Activated naive CD8-positive, alpha-beta T cell treated with anti-CD3 and anti-CD28 coated beads, Interleukin-2, amount 10 ng/mL, durations not matched to agents 7 days and 5 days (primary cell): ENCODE results near the gene CACNG6. TPM values are rescaled to one million over a fixed set of nuclear protein-coding genes. Genes with fewer than 3 reads are reported as not detected.
A peak's percentile ranks its signal among the peaks of the same experiment; 100 is the strongest.
"Not testable (repeated sequence)": the region's sequence is repeated elsewhere in the genome, so short reads cannot be mapped to it uniquely, and the experiment has no call there.

ENCODE experiments used
- ATAC-seq: fragments of 150-1000 bp; cut with Tn5 transposase; one replicate; pipeline ENCODE4 v1.10.0; 2021; ENCODE audit warnings: low read depth, moderate library complexity
- POLR2A ChIA-PET: fragments of 350-600 bp; sonication (Branson Sonifier 250); formaldehyde crosslinking; loops from one replicate; lab custom pipeline; 2021; ENCODE audit warnings: antibody characterized with exemption; lab: Charles Lee
- DNase-seq: peaks from one replicate; pipeline ENCODE4 v3.0.0; 2021
- H3K27ac Mint-ChIP-seq: one replicate; pipeline ENCODE4 v1.8.0; 2022; ENCODE audit warnings: mild to moderate bottlenecking, mixed read lengths
- H3K27me3 Mint-ChIP-seq: one replicate; pipeline ENCODE4 v1.8.0; 2022; ENCODE audit warnings: mild to moderate bottlenecking, moderate library complexity, mixed read lengths
- H3K36me3 Mint-ChIP-seq: one replicate; pipeline ENCODE4 v1.8.0; 2021; ENCODE audit warnings: mild to moderate bottlenecking, mixed read lengths
- H3K4me1 Mint-ChIP-seq: one replicate; pipeline ENCODE4 v1.8.0; 2021; ENCODE audit warnings: mixed read lengths
- H3K4me3 Mint-ChIP-seq: one replicate; pipeline ENCODE4 v1.8.0; 2022; ENCODE audit warnings: mild to moderate bottlenecking, moderate library complexity, mixed read lengths
- H3K9me3 Mint-ChIP-seq: one replicate; pipeline ENCODE4 v1.8.0; 2021; ENCODE audit warnings: mixed read lengths
- total RNA-seq, 2 experiments: library from RNA; stranded (reverse); gene quantifications; one replicate each; pipeline ENCODE4 v1.2.3, GENCODE V29; 2021

CACNG6 gene
- total RNA-seq, 2 experiments from 2014 or later, result not detected

DNA sequence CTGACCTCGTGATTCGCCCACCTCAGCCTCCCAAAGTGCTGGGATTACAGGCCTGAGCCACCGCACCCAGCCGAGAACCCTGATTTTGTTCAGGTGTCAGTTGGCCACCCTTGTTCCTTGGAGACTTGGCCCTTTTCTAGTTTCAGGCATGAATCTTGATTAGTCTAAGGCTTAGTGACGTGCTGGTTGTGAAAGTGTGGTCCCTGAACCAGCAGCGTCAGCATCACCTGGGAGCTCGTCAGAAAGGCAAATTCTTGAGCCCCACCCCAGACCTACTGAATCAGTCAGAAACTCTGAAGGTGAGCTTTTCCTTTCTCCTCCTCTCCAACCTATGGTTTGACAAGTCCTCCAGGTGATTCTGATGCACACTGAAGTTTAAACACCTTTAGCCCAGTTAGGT, 35.2 kb downstream of the CACNG6 start:
- H3K27ac Mint-ChIP-seq, result no peak overlapping the region
- no peaks in the 10 kb centered on the region for H3K36me3 Mint-ChIP-seq
- POLR2A ChIA-PET, result interaction anchor here (0.7 kb wide), 1 partner anchor 85 kb away, joined by 4 read pairs; no protein-coding TSS in a partner anchor
- no peaks in the 10 kb centered on the region for H3K9me3 Mint-ChIP-seq
- H3K4me1 Mint-ChIP-seq, result peaks cover 10% of the 10 kb centered on the region
- no peak overlapping the region for H3K4me3 Mint-ChIP-seq
- DNase-seq, result no peak
- ATAC-seq, result no peak
- peaks cover 10% of the 10 kb centered on the region for H3K27me3 Mint-ChIP-seq

DNA sequence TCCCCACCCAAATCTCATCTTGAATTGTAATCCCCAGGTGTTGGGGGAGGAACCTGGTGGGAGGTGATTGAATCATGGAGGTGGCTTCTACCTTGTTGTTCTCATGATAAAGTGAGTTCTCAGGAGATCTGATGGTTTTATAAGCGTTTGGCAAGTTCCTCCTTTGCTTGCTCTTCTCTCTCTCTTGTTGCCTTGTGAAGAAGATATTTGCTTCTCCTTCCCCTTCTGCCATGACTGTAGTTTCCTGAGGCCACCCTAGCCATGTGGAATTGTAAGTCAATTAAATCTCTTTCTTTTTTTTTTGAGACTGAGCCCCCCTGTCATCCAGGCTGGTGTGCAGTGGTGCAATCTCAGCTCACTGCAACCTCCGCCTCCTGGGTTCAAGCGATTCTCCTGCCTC, 37.9 kb downstream of the CACNG6 start:
- Mint-ChIP-seq H3K4me3 (no peak overlapping the region), H3K9me3 (no peaks in the 10 kb centered on the region), H3K4me1 (peaks cover 6% of the 10 kb centered on the region), H3K27me3 (no peaks in the 10 kb centered on the region), H3K27ac (no peak overlapping the region), H3K36me3 (no peaks in the 10 kb centered on the region)
- POLR2A ChIA-PET, result interaction anchor here (0.6 kb wide), 1 partner anchor 301 kb away, joined by 4 read pairs; no protein-coding TSS in a partner anchor
- ATAC-seq (no peak), DNase-seq (no peak)

DNA sequence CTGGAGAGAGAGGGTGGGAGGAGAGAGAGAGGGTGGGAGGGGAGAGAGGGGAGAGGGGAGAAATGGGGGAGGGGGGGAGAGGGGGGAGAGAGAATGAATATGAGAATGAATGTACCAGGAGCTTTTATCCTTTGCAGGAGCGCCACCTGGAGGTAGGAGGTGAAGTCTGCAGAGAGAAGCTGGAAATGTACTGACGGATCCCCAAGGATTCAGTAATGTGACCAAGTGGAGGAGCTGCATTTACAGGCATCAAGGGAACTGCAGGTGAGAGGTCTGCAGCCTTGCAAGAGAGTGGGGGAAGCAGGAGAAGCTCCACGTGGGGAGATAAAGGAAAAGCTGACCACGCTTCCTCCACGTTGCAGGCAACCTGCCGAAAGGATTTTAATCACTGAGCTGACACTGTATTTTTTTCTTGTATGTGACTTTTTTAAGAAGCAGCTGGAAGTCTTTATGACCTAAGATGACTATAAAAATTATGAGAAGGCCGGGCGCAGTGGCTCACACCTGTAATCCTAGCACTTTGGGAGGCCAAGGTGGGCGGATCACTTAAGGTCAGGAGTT, 38.6 kb downstream of the CACNG6 start:
- Mint-ChIP-seq H3K9me3 (no peaks in the 10 kb centered on the region), H3K36me3 (no peaks in the 10 kb centered on the region), H3K4me1 (peaks cover 6% of the 10 kb centered on the region), H3K27ac (no peak overlapping the region), H3K4me3 (no peak overlapping the region), H3K27me3 (no peaks in the 10 kb centered on the region)
- POLR2A ChIA-PET, result interaction anchor here (0.6 kb wide), 1 partner anchor 300 kb away, joined by 4 read pairs; no protein-coding TSS in a partner anchor
- DNase-seq, result peak; percentile 56
- no peak for ATAC-seq

DNA sequence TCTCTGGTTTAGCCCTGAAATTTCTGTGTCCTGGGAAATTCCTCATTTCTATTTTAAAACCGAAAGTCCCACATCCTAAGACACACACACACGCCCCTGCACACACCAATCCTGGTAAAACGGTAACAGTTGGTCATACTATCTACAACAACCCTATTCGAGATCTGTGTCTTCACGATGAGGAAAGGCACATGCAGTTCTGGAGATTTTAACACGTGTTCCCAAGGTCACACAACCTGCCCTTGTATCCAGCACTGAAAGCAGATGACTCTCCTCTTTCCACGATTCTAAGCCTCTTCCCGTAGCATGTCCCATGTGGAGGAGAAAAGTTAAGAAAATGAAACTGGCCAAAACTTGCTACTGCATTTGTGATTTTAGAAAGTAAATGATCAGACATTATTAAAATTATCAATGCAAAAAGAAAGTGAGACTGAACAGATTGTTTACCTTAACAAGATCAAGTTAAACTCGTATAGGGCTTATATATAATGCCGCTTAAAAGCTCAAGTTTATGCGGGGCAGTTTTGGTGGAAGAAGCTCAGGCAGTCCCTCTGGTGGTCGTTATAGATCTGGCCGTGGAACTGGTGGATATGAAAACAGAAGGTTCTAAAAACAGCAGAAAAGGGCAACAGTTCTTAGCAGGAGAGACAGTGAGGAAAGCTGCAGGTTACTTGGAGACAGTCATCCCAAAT, 39.6 kb downstream of the CACNG6 start:
- Mint-ChIP-seq H3K27me3 (no peaks in the 10 kb centered on the region), H3K27ac (no peak overlapping the region), H3K4me3 (no peak overlapping the region), H3K36me3 (no peaks in the 10 kb centered on the region), H3K9me3 (no peaks in the 10 kb centered on the region), H3K4me1 (peaks cover 6% of the 10 kb centered on the region)
- no peak for ATAC-seq
- no peak for DNase-seq
- POLR2A ChIA-PET, result no interaction called here

DNA sequence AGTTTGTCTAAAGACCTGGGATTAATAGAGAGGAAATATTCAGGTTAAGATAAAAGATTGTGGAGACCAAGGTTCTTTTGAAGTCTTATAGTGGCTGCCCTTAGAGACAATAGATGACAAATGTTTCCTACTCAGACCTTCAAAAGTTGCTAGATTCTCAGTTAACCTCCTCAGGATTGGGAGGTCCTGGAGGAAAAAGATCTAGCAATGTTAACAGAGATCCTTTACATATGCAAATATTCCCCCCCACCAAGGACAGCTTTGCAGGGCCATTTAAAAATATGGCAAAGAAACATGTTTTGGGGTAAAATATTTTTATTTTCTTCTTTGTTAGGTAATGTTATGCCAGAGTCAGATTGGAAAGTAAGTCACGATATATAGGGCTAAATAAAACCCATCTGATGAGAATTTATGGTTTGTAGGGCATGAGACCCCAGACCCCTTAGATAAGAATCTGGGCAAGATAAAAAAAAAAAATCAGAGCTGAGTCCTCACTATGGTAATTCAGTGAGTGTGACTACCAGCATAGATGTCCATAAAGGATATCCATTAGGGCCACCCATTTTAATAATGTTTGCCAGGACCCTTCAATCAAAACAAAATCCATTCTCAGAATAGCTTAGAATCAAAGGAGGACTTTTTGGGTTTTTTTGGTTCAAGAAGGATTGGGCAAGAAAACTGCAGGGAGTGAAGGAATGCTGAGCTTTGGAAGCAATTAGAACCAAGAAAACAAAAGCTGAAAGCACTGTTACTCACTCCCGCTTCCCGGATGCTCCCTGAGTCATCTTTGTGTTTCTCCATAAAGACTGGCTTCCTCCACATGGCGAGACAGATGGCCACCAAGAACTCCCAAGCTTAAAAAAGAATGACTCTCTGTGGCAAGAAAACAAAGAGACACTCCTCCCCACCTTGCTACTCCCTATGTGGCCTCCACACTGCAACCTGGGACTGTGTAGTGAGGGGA, 44.1 kb downstream of the CACNG6 start:
- ATAC-seq, result no peak
- Mint-ChIP-seq H3K36me3 (no peaks in the 10 kb centered on the region), H3K9me3 (no peaks in the 10 kb centered on the region), H3K27me3 (no peaks in the 10 kb centered on the region), H3K4me3 (no peak overlapping the region), H3K4me1 (peaks cover 6% of the 10 kb centered on the region), H3K27ac (no peak overlapping the region)
- POLR2A ChIA-PET, result no interaction called here
- DNase-seq, result no peak

DNA sequence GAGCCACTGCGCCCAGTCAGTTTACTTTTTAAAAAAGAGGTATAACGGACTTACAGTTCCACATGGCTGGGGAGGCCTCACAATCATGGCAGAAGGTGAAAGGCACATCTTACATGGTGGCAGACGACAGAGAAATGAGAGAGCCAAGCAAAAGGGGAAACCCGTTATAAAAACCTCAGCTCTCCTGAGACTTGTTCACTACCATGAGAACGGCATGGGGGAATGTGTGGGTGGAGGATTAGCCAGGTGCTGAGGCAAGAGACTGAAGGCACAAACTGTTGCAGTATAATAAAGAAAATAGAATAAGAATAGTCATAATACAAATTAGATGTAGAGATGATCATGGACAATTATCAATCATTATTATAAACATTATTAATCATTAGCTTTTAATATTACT, 45.1 kb downstream of the CACNG6 start:
- H3K27ac Mint-ChIP-seq, H3K36me3 Mint-ChIP-seq, DNase-seq, ATAC-seq, H3K9me3 Mint-ChIP-seq, H3K4me3 Mint-ChIP-seq, H3K4me1 Mint-ChIP-seq, POLR2A ChIA-PET, H3K27me3 Mint-ChIP-seq: not testable (repeated sequence)

DNA sequence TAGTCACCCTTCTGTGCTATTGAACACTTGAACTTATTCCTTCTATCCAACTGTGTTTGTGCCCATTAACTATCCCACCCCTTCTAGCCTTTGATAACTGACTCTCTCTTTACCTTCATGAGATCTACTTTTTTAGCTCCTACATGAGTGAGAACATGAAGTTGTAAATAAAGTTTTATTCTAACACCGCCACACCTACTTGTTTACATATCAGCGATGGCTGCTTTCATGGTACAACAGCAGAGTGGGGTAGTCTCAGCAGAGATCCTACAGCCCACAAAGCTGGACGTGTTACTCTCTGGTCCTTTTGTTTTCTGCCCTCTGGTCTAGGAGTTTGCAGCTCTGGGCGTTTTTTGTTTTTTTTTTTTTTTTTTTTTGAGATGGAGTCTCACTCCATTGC, 48.6 kb downstream of the CACNG6 start:
- H3K27ac Mint-ChIP-seq, result no peak overlapping the region
- no peak overlapping the region for H3K4me3 Mint-ChIP-seq
- no peaks in the 10 kb centered on the region for H3K4me1 Mint-ChIP-seq
- H3K27me3 Mint-ChIP-seq, result no peaks in the 10 kb centered on the region
- DNase-seq (no peak), ATAC-seq (no peak)
- H3K9me3 Mint-ChIP-seq, result no peaks in the 10 kb centered on the region
- H3K36me3 Mint-ChIP-seq, result no peaks in the 10 kb centered on the region
- POLR2A ChIA-PET, result no interaction called here

DNA sequence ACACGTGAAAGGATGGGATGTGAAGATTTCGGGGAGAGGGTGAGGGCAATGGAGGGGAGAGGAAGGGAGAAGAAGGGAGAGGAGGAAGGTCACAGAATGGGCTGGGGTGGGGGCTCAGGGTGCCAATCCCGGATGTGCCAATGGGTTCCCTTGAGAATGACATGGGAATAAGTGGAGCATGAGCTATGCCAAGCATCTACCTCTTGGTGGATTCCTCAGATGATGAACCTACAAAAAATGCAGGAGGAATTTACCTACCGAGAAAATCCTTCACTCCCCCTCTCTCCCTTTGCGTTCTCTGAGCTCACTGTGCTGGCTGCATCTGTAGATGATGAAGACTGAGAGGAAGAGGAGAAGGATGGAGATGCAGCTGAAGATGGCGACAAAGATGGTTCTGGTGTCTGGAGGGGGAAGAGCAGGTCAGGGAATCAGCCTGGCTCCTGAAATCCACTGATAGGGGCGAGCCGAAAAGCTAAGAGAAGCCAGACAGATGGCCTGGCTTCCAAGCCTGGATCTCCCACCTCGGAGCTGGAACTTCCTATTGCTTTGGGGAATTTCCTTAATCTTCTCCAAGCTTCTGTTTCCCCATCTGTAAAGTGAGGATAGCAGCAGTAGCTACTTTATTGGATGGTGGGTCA, 50.7 kb downstream of the CACNG6 start:
- no peak overlapping the region for H3K27ac Mint-ChIP-seq
- no peaks in the 10 kb centered on the region for H3K9me3 Mint-ChIP-seq
- no peaks in the 10 kb centered on the region for H3K36me3 Mint-ChIP-seq
- POLR2A ChIA-PET, result no interaction called here
- no peaks in the 10 kb centered on the region for H3K27me3 Mint-ChIP-seq
- DNase-seq (no peak), ATAC-seq (no peak)
- no peak overlapping the region for H3K4me3 Mint-ChIP-seq
- H3K4me1 Mint-ChIP-seq, result no peaks in the 10 kb centered on the region

DNA sequence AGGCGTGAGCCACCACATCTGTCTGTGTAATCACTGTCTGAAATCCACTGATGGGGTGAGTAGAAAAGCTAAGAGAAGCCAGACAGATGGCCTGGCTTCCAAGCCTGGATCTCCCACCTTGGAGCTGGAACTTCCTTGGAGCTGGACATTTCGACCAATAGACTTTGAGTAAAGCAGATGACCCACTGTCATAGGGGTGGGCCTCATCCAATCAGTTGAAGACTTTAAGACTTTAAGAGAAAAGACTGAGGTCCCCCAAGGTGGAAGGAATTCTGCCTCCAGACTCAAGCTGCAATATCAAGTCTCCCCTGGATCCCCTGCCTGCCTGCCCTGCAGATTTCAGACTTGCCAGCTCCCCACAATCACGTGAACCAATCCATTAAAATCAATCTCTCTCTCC, 51.6 kb downstream of the CACNG6 start:
- POLR2A ChIA-PET, result no interaction called here
- Mint-ChIP-seq H3K4me1 (no peaks in the 10 kb centered on the region), H3K9me3 (no peaks in the 10 kb centered on the region), H3K27me3 (no peaks in the 10 kb centered on the region), H3K36me3 (no peaks in the 10 kb centered on the region), H3K27ac (no peak overlapping the region), H3K4me3 (no peak overlapping the region)
- ATAC-seq (no peak), DNase-seq (no peak)

DNA sequence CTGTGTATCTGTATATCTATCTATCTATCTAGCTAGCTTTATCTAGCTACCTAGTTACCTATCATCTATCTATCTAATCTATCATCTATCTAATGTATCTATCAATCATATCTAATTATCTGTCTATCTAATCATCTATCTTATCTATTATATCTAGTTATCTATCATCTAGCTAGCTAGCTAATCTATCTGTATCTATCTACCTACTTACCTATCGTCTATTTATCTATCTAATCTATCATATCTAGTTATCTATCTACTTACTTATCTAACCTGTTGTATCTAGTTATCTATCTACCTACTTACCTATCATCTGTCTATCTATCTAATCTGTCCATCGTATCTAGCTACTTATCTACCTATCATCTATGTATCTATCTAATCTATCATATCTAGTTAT, 54.3 kb downstream of the CACNG6 start:
- POLR2A ChIA-PET, result interaction anchor here (0.5 kb wide), 1 partner anchor 224 kb away, joined by 3 read pairs; no protein-coding TSS in a partner anchor
- Mint-ChIP-seq H3K27me3 (peaks cover 2% of the 10 kb centered on the region), H3K9me3 (no peaks in the 10 kb centered on the region), H3K4me3 (no peak overlapping the region), H3K27ac (no peak overlapping the region), H3K36me3 (no peaks in the 10 kb centered on the region), H3K4me1 (no peaks in the 10 kb centered on the region)
- ATAC-seq, result no peak
- DNase-seq, result no peak

DNA sequence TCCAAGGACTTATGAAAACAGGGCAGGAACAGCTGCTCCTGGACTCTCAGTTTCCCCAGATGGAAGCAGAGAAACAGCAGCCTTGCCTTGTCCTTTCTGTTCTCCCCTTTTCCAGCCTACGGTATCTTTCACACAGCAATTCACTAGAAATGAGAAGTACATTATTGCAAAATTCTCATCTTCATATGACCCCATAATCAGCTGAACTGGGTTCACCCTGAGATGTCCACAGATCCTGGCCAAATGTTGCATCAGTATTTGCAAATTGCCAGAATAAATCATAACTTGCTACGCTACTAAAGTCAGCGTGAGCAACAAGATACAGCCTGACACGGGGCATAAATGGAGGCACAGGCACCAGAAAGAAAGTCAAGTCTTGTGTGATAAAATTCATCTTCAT, 56.2 kb downstream of the CACNG6 start:
- POLR2A ChIA-PET, result no interaction called here
- ATAC-seq (no peak), DNase-seq (no peak)
- Mint-ChIP-seq H3K36me3 (no peaks in the 10 kb centered on the region), H3K27me3 (peaks cover 2% of the 10 kb centered on the region), H3K4me1 (no peaks in the 10 kb centered on the region), H3K27ac (no peak overlapping the region), H3K4me3 (no peak overlapping the region), H3K9me3 (no peaks in the 10 kb centered on the region)
